HEK293 (cell line): ENCODE results near the gene ARID1A.

Experiments used
- CTCF ChIA-PET: fragments of 350-600 bp; formaldehyde crosslinking; extraction: SDS; loops from one replicate; lab custom pipeline; 2021; ENCODE audit warnings: antibody characterized with exemption; lab: Yijun Ruan, JAX
- POLR2A ChIA-PET: fragments of 300-600 bp; formaldehyde crosslinking; extraction: SDS; loops from one replicate; lab custom pipeline; 2020; ENCODE audit warnings: antibody characterized with exemption, inconsistent platforms; lab: Yijun Ruan, JAX
- H3K27ac ChIP-seq: fragments of 200-500 bp; sonication (Bioruptor generic); 2 replicates; pipeline ENCODE4 v1.5.1; 2014; ENCODE audit warnings: low read depth, low read length, control low read depth, inconsistent platforms; ENCODE audit errors: extremely low read depth
- H3K36me3 ChIP-seq, 2 experiments: fragments of 200-500 bp in 1 of 2; sonication (Bioruptor generic) in 1 of 2; 1 replicate in 1 of 2; 2 replicates in 1 of 2; pipeline ENCODE4 v1.5.1; 2014 to 2017; ENCODE audit warnings: inconsistent platforms in 2 of 2, low read length in 2 of 2; ENCODE audit not compliant: control insufficient read depth in 2 of 2, insufficient read depth in 1 of 2
- H3K4me1 ChIP-seq: fragments of 200-500 bp; sonication (Bioruptor generic); 2 replicates; pipeline ENCODE4 v1.5.1; 2014; ENCODE audit warnings: mild to moderate bottlenecking, low read length, inconsistent platforms; ENCODE audit not compliant: control insufficient read depth, insufficient read depth
- H3K4me3 ChIP-seq: 2 replicates; pipeline ENCODE4 v1.5.1; 2011; ENCODE audit warnings: low read depth, mild to moderate bottlenecking, control low read depth, low read length, moderate library complexity
- H3K9me3 ChIP-seq: fragments of 200-500 bp; sonication (Bioruptor generic); 2 replicates; pipeline ENCODE4 v1.5.1; 2014; ENCODE audit warnings: low read depth, low read length, inconsistent platforms; ENCODE audit not compliant: control insufficient read depth, insufficient read depth
- HOXC10 ChIP-seq: sonication (generic); formaldehyde crosslinking; IDR thresholded peaks from 2 replicates; pipeline ENCODE4 v1.8.1; 2023; ENCODE audit warnings: mild to moderate bottlenecking, missing genetic modification reagents
- KLF1 ChIP-seq: fragments of 450-650 bp; formaldehyde crosslinking; IDR thresholded peaks from 2 replicates; pipeline ENCODE4 v1.5.1; 2016; ENCODE audit warnings: missing biosample characterization, missing genetic modification characterization
- MZF1 ChIP-seq: fragments of 450-650 bp; formaldehyde crosslinking; IDR thresholded peaks from 2 replicates; pipeline ENCODE4 v1.5.1; 2017; ENCODE audit warnings: missing biosample characterization, missing genetic modification characterization, borderline replicate concordance
- PRDM2 ChIP-seq: fragments of 450-650 bp; formaldehyde crosslinking; IDR thresholded peaks from 2 replicates; pipeline ENCODE4 v1.5.1; 2016; ENCODE audit warnings: missing biosample characterization, missing genetic modification characterization, borderline replicate concordance
- ZFP37 ChIP-seq: fragments of 450-650 bp; formaldehyde crosslinking; IDR thresholded peaks from 2 replicates; pipeline ENCODE4 v1.5.1; 2016; ENCODE audit warnings: missing biosample characterization, missing genetic modification characterization
- ZNF138 ChIP-seq: fragments of 450-650 bp; formaldehyde crosslinking; IDR thresholded peaks from 2 replicates; pipeline ENCODE4 v1.5.1; 2016; ENCODE audit warnings: missing biosample characterization, missing genetic modification characterization, borderline replicate concordance
- ZNF157 ChIP-seq: fragments of 450-650 bp; formaldehyde crosslinking; IDR thresholded peaks from 2 replicates; pipeline ENCODE4 v1.5.1; 2016; ENCODE audit warnings: missing biosample characterization, missing genetic modification characterization
- ZNF211 ChIP-seq: fragments of 450-650 bp; formaldehyde crosslinking; IDR thresholded peaks from 2 replicates; pipeline ENCODE4 v1.5.1; 2016; ENCODE audit warnings: low read depth, missing biosample characterization, missing genetic modification characterization
- ZNF214 ChIP-seq: fragments of 450-650 bp; formaldehyde crosslinking; IDR thresholded peaks from 2 replicates; pipeline ENCODE4 v1.5.1; 2017; ENCODE audit warnings: missing biosample characterization, mild to moderate bottlenecking, missing genetic modification characterization, borderline replicate concordance
- ZNF239 ChIP-seq: fragments of 450-650 bp; formaldehyde crosslinking; IDR thresholded peaks from 2 replicates; pipeline ENCODE4 v1.5.1; 2016; ENCODE audit warnings: missing biosample characterization, missing genetic modification characterization
- ZNF354C ChIP-seq: fragments of 450-650 bp; formaldehyde crosslinking; IDR thresholded peaks from 2 replicates; pipeline ENCODE4 v1.5.1; 2016; ENCODE audit warnings: missing biosample characterization, missing genetic modification characterization, low read depth, borderline replicate concordance
- ZNF626 ChIP-seq: fragments of 450-650 bp; sonication (Bioruptor Pico); formaldehyde crosslinking; IDR thresholded peaks from 2 replicates; pipeline ENCODE4 v1.5.1; 2018; ENCODE audit warnings: missing biosample characterization, missing genetic modification characterization, inconsistent platforms
- ZNF701 ChIP-seq: fragments of 450-650 bp; formaldehyde crosslinking; IDR thresholded peaks from 2 replicates; pipeline ENCODE4 v1.5.1; 2016; ENCODE audit warnings: missing biosample characterization, missing genetic modification characterization
- ZXDB ChIP-seq: fragments of 450-650 bp; formaldehyde crosslinking; IDR thresholded peaks from 2 replicates; pipeline ENCODE4 v1.5.1; 2016; ENCODE audit warnings: missing biosample characterization, missing genetic modification characterization
- TF ChIP-seq, protein P1 (sequence below): fragments of 450-650 bp; formaldehyde crosslinking; IDR thresholded peaks from 2 replicates; pipeline ENCODE4 v1.5.1; 2016; ENCODE audit warnings: missing biosample characterization, missing genetic modification characterization
- TF ChIP-seq, protein P2 (sequence below): fragments of 450-650 bp; formaldehyde crosslinking; IDR thresholded peaks from 2 replicates; pipeline ENCODE4 v1.5.1; 2016; ENCODE audit warnings: missing biosample characterization, missing genetic modification characterization, borderline replicate concordance

The ARID1A gene

GRCh38 chr1:26719205-26719604, 23.4 kb downstream of the ARID1A start:
- Histone ChIP-seq H3K27ac (no peak overlapping the region), H3K4me3 (no peak overlapping the region), H3K36me3 (peaks cover 0 to 6% of the 10 kb centered on the region in 2 experiments; a peak in 2 of 3 replicates), H3K9me3 (no peaks in the 10 kb centered on the region), H3K4me1 (peaks cover 12% of the 10 kb centered on the region)
- POLR2A ChIA-PET: no interaction called here
- TF ChIP-seq HOXC10 (CRISPR knock-in tag) (no peak), ZNF211 (tag by site-specific recombination) (no peak), ZXDB (tag by site-specific recombination) (no peak), ZNF701 (tag by site-specific recombination) (no peak), PRDM2 (no peak), ZNF626 (tag by site-specific recombination) (no peak), ZNF239 (tag by site-specific recombination) (no peak), ZNF354C (tag by site-specific recombination) (no peak), ZFP37 (tag by site-specific recombination) (no peak), ZNF138 (no peak), ZNF157 (tag by site-specific recombination) (no peak), ZNF214 (tag by site-specific recombination) (no peak), MZF1 (no peak), KLF1 (no peak)
- TF ChIP-seq, protein P1, sequence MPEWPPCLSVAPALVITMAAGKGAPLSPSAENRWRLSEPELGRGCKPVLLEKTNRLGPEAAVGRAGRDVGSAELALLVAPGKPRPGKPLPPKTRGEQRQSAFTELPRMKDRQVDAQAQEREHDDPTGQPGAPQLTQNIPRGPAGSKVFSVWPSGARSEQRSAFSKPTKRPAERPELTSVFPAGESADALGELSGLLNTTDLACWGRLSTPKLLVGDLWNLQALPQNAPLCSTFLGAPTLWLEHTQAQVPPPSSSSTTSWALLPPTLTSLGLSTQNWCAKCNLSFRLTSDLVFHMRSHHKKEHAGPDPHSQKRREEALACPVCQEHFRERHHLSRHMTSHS (tag by site-specific recombination): no peak
- TF ChIP-seq, protein P2, sequence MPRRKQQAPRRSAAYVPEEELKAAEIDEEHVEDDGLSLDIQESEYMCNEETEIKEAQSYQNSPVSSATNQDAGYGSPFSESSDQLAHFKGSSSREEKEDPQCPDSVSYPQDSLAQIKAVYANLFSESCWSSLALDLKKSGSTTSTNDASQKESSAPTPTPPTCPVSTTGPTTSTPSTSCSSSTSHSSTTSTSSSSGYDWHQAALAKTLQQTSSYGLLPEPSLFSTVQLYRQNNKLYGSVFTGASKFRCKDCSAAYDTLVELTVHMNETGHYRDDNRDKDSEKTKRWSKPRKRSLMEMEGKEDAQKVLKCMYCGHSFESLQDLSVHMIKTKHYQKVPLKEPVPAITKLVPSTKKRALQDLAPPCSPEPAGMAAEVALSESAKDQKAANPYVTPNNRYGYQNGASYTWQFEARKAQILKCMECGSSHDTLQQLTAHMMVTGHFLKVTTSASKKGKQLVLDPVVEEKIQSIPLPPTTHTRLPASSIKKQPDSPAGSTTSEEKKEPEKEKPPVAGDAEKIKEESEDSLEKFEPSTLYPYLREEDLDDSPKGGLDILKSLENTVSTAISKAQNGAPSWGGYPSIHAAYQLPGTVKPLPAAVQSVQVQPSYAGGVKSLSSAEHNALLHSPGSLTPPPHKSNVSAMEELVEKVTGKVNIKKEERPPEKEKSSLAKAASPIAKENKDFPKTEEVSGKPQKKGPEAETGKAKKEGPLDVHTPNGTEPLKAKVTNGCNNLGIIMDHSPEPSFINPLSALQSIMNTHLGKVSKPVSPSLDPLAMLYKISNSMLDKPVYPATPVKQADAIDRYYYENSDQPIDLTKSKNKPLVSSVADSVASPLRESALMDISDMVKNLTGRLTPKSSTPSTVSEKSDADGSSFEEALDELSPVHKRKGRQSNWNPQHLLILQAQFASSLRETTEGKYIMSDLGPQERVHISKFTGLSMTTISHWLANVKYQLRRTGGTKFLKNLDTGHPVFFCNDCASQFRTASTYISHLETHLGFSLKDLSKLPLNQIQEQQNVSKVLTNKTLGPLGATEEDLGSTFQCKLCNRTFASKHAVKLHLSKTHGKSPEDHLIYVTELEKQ (tag by site-specific recombination): no peak
- CTCF ChIA-PET: interaction anchor here (0.7 to 1.9 kb wide), 2 partner anchors 117 to 221 kb away, joined by 5 to 7 read pairs; no protein-coding TSS in a partner anchor
